SK-N-SH treated with all-trans-retinoic acid at 6 μM for 48 hours (cell line): ENCODE results near the gene MCM9.

ENCODE experiments used
- CSDC2 ChIP-seq: fragments of 250-450 bp; sonication (Bioruptor Pico); IDR thresholded peaks from 2 replicates; pipeline ENCODE4 v1.5.0; 2020; ENCODE audit warnings: mild to moderate bottlenecking, moderate library complexity
- CSRNP3 ChIP-seq: fragments of 250-450 bp; sonication (Bioruptor Pico); IDR thresholded peaks from 2 replicates; pipeline ENCODE4 v1.5.1; 2021; ENCODE audit warnings: mild to moderate bottlenecking, moderate library complexity
- GLIS3 ChIP-seq: fragments of 250-450 bp; sonication (Bioruptor Pico); IDR thresholded peaks from 2 replicates; pipeline ENCODE4 v1.5.0; 2020; ENCODE audit warnings: mild to moderate bottlenecking, moderate library complexity
- OSR1 ChIP-seq: fragments of 250-450 bp; sonication (Bioruptor Pico); IDR thresholded peaks from 2 replicates; pipeline ENCODE4 v1.8.0; 2022; ENCODE audit warnings: moderate library complexity, mild to moderate bottlenecking, inconsistent platforms
- PATZ1 ChIP-seq: fragments of 250-450 bp; sonication (Bioruptor Pico); IDR thresholded peaks from 2 replicates; pipeline ENCODE4 v1.8.0; 2020; ENCODE audit warnings: mild to moderate bottlenecking, moderate library complexity, borderline replicate concordance
- TCF4 ChIP-seq: fragments of 250-450 bp; sonication (Bioruptor Pico); IDR thresholded peaks from 2 replicates; pipeline ENCODE4 v1.8.0; 2021; ENCODE audit warnings: mild to moderate bottlenecking, moderate library complexity, borderline replicate concordance
- ZFP3 ChIP-seq: fragments of 250-450 bp; sonication (Bioruptor Pico); IDR thresholded peaks from 2 replicates; pipeline ENCODE4 v1.5.0; 2020; ENCODE audit warnings: mild to moderate bottlenecking, moderate library complexity
- ZFP30 ChIP-seq: fragments of 450-650 bp; formaldehyde crosslinking; IDR thresholded peaks from 2 replicates; pipeline ENCODE4 v1.5.0; 2022; ENCODE audit warnings: mild to moderate bottlenecking, moderate library complexity

- no peak for TF ChIP-seq TCF4
- no peak for TF ChIP-seq ZFP3 (CRISPR knock-in tag)
- no peak for TF ChIP-seq ZFP30 (CRISPR knock-in tag)
- no peak for TF ChIP-seq OSR1 (CRISPR knock-in tag)
- TF ChIP-seq GLIS3 (CRISPR knock-in tag), result no peak
- TF ChIP-seq PATZ1 (CRISPR knock-in tag), result no peak
- no peak for TF ChIP-seq CSDC2 (CRISPR knock-in tag)
- no peak for TF ChIP-seq CSRNP3 (CRISPR knock-in tag)
Measured at GRCh38 chr6:118776607-118777549, 158.1 kb downstream of the MCM9 start.
